Ovary (tissue), 9 donors: Measurements from ENCODE around the gene PLA2G12A. TPM values are rescaled to one million over a fixed set of nuclear protein-coding genes. Genes with fewer than 3 reads are reported as not detected.

Experiments
- DNase-seq, 5 donors: peaks; one replicate each; pipeline ENCODE4 v3.0.0-alpha.2; 2019 to 2020
- H3K27ac ChIP-seq, 2 donors: fragments of 200-600 bp; one replicate each; pipeline versions ENCODE4 v1.5.1 to v1.8.0; 2019 to 2022
- H3K27me3 ChIP-seq: fragments of 200-600 bp; one replicate; pipeline ENCODE4 v1.8.0; 2022
- H3K36me3 ChIP-seq: fragments of 200-600 bp; sonication (generic); one replicate; pipeline ENCODE4 v1.5.1; 2019
- H3K4me1 ChIP-seq: one replicate; pipeline ENCODE4 v1.8.1; 2013; ENCODE audit warnings: mild to moderate bottlenecking, moderate library complexity; ENCODE audit not compliant: insufficient read depth
- H3K4me3 ChIP-seq: fragments of 200-600 bp; sonication (generic); one replicate; pipeline ENCODE4 v1.5.1; 2017
- H3K9me3 ChIP-seq, 2 donors: fragments of 200-600 bp in 1 of 2; sonication (generic) in 1 of 2; one replicate each; pipeline versions ENCODE4 v1.5.1 to v1.8.1; 2013 to 2019; ENCODE audit warnings: mild to moderate bottlenecking in 1 of 2, moderate library complexity in 1 of 2
- EP300 ChIP-seq: sonication (generic); formaldehyde crosslinking; IDR thresholded peaks from one replicate; pipeline ENCODE4 v1.6.1; 2017; ENCODE audit warnings: antibody characterized with exemption
- POLR2A ChIP-seq: fragments of 450-650 bp; IDR thresholded peaks from one replicate; pipeline ENCODE4 v1.6.1; 2017; ENCODE audit warnings: antibody characterized with exemption, mild to moderate bottlenecking, moderate library complexity
- WGBS, 3 donors: extraction: QIAGEN DNeasy Blood & Tissue Kit in 1 of 3; methylation state at CpG; one replicate each; pipeline versions ENCODE4 v1.1.5 to v1.1.7; 2013 to 2017; 5-methylcytosine and 5-hydroxymethylcytosine counted together
- intact Hi-C, 4 donors: fragments of 100-400 bp; cut with DNase I; formaldehyde crosslinking; loops; one replicate each; pipeline versions ENCODE4 v1.11.0 to v1.15.1; 2022 to 2023
- polyA plus RNA-seq, 2 donors: library from polyadenylated mRNA; stranded (reverse); fragments of 200-250 nt in 1 of 2; fragments of 350-450 nt in 1 of 2; fragmentation: Illumina TruSeq in 1 of 2; extraction: RNeasy Lipid Tissue Mini Kit (QIAGEN cat#74804) in 1 of 2; gene quantifications; one replicate each; pipeline ENCODE4 v1.2.3, GENCODE V29; 2013 to 2014
- total RNA-seq, 7 donors: library from RNA; depleted of rRNA in 2 of 7; stranded (reverse); fragments of >200 nt in 2 of 7; fragmentation: NEBNext Ultra II Directional in 3 of 7; extraction: Animal tissue kit (Norgen Biotek cat#: 25700) in 3 of 7; gene quantifications; one replicate each; pipeline versions ENCODE4 v1.1.0 to v1.2.4, GENCODE V29; 2016 to 2023
- TF ChIP-seq, protein P1 (sequence below), 3 donors: fragments of 450-650 bp in 2 of 3; fragments of 200-600 bp in 1 of 3; IDR thresholded peaks; one replicate each; pipeline versions ENCODE4 v1.5.1 to v1.8.0; 2016 to 2022; ENCODE audit warnings: antibody characterized with exemption in 3 of 3, mild to moderate bottlenecking in 1 of 3
- donor health status: DM: no; HTN: no; CAD: no; lungs with moderate emphysema.
- donor health status: DM: no; HTN: no; CAD: no.
- donor health status: Bipolar disorder and iron deficiency.
- donor health status: DM: yes; HTN: yes; CAD: no.
- donor health status: DM: no; HTN: no; CAD: no.
- donor health status: DM: yes; HTN: yes; CAD: no.

PLA2G12A gene
- total and polyA plus RNA-seq, 9 donors: 11.0 to 84.3 (median 31.7) TPM

DNA sequence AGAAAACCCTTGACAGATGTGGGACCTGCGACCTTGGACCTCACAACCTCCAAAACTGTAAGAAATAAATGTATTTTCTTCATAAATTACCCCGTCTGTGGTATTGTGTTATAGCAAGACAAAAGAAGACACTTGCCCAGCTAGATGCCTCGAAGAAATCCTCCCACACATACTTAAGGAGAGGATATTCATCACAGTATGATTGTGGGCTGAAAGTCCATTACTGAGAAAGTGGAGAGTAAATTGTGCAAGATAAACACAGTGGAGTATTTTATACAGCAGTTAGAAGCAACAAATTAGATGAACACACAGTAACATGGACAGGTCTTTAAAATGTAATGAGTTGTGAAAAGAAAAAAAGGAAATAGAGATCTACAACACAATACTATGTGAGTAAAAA, 25.8 kb upstream of the PLA2G12A start:
- Histone ChIP-seq H3K36me3 (no peaks in the 10 kb centered on the region), H3K4me1 (no peaks in the 10 kb centered on the region), H3K27me3 (no peaks in the 10 kb centered on the region), H3K9me3 (no peaks in the 10 kb centered on the region), H3K4me3 (no peak overlapping the region), H3K27ac (no peak overlapping the region)
- intact Hi-C loops: no loop called here
- whole genome bisulfite sequencing, 3 donors: 67 to 79% (median 72%) methylated on average over 3 of the region's 3 CpGs
- TF ChIP-seq POLR2A: no peak
- TF ChIP-seq, protein P1, sequence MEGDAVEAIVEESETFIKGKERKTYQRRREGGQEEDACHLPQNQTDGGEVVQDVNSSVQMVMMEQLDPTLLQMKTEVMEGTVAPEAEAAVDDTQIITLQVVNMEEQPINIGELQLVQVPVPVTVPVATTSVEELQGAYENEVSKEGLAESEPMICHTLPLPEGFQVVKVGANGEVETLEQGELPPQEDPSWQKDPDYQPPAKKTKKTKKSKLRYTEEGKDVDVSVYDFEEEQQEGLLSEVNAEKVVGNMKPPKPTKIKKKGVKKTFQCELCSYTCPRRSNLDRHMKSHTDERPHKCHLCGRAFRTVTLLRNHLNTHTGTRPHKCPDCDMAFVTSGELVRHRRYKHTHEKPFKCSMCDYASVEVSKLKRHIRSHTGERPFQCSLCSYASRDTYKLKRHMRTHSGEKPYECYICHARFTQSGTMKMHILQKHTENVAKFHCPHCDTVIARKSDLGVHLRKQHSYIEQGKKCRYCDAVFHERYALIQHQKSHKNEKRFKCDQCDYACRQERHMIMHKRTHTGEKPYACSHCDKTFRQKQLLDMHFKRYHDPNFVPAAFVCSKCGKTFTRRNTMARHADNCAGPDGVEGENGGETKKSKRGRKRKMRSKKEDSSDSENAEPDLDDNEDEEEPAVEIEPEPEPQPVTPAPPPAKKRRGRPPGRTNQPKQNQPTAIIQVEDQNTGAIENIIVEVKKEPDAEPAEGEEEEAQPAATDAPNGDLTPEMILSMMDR (IDR thresholded peaks at IDR 0.05): no peak
- TF ChIP-seq EP300: no peak
- DNase-seq: no peak

DNA sequence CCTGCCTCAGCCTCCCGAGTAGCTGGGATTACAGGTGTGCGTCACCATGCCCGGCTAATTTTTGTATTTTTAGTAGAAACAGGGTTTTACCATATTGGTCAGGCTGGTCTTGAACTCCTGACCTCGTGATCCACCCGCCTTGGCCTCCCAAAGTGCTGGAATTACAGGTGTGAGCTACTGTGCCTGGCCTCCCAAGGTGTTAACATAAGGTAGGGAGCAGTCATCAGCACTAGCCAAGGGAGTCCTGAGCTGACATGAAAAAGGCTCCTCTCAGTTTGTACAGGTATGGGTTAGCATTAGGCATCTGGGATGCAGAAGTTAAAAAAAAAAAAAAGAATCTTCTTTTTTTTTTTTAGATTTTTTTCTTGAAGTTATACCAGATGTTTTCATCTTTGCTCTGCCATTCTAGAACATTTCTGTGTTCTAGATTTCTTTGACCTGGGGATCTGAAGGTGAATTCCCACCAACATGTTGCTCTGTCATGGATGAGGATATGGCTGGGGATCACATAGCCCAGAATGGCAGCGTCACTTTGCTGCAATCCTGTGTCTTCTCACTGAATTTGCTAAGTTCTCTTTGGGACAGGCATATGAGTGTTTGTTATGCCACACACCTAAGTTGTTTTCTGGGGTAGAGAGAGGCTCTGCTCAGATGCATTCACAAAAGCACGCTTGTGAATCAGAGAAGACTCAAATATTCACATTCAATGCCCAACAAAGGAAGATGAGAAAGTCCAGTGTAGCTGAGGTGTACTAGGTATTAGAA, 24.4 kb upstream of the PLA2G12A start:
- intact Hi-C loops: no loop called here
- DNase-seq: no peak
- no peak overlapping the region for H3K27ac ChIP-seq
- H3K4me3 ChIP-seq: no peak overlapping the region
- no peaks in the 10 kb centered on the region for H3K4me1 ChIP-seq
- no peaks in the 10 kb centered on the region for H3K9me3 ChIP-seq
- TF ChIP-seq, protein P1 (IDR thresholded peaks at IDR 0.05): no peak
- TF ChIP-seq EP300: no peak
- TF ChIP-seq POLR2A: no peak
- H3K27me3 ChIP-seq: no peaks in the 10 kb centered on the region
- no peaks in the 10 kb centered on the region for H3K36me3 ChIP-seq
- 78 to 82% (median 80%) methylated on average over 7 of the region's 7 CpGs for WGBS, 3 donors

DNA sequence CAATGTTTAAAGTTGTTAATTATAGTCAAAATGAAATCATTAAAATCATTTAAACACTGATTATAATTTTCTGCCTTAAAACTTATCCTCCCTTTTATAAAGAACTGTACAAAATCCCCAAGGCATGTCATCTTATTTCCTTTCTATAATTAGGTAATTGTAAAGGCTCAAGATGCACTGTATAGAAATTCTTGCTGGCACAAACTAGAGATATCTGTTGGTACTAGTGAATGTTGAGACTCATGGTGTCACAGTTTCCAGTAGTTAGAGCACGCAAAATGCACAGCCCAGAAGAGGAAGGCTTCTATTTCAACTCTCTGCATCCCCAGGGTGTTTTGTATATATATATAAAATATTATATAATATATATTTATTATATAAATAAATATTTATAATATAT, 22.7 kb upstream of the PLA2G12A start:
- H3K9me3 ChIP-seq: no peaks in the 10 kb centered on the region
- no peak for DNase-seq
- H3K27me3 ChIP-seq: no peaks in the 10 kb centered on the region
- WGBS, 3 donors: 0% methylated on average over 1 of the region's 1 CpG
- TF ChIP-seq, protein P1 (IDR thresholded peaks at IDR 0.05): no peak
- TF ChIP-seq EP300 (no peak), POLR2A (no peak)
- H3K4me3 ChIP-seq: no peak overlapping the region
- no peaks in the 10 kb centered on the region for H3K36me3 ChIP-seq
- H3K27ac ChIP-seq: no peak overlapping the region
- intact Hi-C loops: no loop called here
- no peaks in the 10 kb centered on the region for H3K4me1 ChIP-seq

DNA sequence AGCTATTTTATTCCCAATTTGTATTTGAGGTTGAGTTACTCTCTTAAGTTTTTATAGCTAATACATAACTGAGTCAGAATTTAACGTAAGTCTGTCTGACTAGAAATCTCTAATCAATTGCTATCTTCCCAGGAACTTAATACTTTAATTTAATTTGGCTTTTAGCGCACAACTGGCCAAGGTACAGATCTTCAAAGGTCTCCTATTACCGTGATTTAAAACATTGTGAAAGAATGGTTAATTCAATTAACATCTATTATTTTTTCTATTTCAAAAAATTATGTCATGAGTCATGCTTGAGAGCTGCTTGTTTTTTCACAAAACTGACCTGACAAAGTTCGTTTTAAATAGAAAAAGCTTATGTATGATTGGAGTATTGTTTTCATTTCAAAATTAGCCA, 22.0 kb upstream of the PLA2G12A start:
- Histone ChIP-seq H3K4me1 (no peaks in the 10 kb centered on the region), H3K4me3 (no peak overlapping the region), H3K27me3 (no peaks in the 10 kb centered on the region), H3K27ac (no peak overlapping the region), H3K9me3 (no peaks in the 10 kb centered on the region), H3K36me3 (no peaks in the 10 kb centered on the region)
- intact Hi-C loops: no loop called here
- WGBS, 3 donors: 88 to 92% (median 91%) methylated on average over 4 of the region's 4 CpGs
- no peak for DNase-seq
- TF ChIP-seq EP300 (no peak), POLR2A (no peak)
- TF ChIP-seq, protein P1 (IDR thresholded peaks at IDR 0.05): no peak
